NOMO-1 (cell line): ENCODE measurements around the gene RRBP1.
A peak's percentile ranks its signal among the peaks of the same experiment; 100 is the strongest.

Experiments used
- DNase-seq, 2 experiments: peaks; one replicate each; lab custom pipeline; 2025; ENCODE audit not compliant: unreplicated experiment in 2 of 2; lab: John Stamatoyannopoulos, UW

RRBP1 gene

DNA sequence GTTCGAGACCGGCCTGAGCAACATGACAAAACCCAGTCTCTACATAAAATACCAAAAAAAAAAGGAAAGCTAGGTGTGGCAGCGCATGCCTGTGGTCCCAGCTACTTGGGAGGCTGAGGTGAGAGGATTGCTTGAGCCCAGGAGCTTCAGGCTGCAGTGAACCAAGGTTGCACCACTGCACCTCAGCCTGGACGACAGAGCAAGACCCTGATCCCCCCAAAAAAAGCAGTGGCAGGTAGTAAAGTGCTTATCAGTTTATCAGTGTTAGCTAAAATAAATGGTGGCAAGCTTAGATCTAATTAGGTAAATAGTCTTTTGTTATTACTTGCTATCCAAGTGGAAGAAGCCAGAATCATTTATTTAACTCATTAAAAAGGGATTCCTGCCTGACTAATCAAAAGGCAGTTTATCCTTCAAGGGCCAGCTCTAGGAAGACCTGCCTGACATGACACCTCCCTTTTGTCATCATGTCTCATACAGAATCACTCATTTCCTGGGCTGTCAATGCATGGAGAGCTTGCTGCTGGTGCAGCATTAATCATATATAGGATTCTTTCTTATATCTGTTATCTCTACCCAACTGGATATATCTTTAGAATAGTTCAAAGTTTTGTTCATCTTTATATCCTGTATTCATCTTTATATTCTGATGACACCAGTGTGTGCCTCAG, 102.5 kb downstream of the RRBP1 start:
- no peak for DNase-seq

DNA sequence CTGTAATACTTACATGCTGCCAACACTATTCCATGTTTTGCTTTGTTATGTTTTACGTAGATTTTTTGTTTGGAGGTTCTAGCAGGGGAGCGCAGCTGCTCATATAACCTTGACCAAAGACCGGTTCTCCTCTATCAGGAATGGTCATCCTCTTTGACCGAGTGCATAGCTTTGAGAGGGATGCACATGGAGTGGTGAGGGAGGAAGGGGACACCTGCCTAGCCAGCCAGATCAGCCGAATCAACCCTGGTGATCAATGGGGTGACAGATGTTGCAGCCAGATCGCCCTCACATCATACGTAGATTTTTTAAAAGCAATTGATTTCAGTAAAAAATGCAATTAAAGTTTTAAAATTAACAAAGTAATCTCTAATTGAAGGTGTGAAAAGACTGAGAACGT, 105.8 kb downstream of the RRBP1 start:
- no peak for DNase-seq

DNA sequence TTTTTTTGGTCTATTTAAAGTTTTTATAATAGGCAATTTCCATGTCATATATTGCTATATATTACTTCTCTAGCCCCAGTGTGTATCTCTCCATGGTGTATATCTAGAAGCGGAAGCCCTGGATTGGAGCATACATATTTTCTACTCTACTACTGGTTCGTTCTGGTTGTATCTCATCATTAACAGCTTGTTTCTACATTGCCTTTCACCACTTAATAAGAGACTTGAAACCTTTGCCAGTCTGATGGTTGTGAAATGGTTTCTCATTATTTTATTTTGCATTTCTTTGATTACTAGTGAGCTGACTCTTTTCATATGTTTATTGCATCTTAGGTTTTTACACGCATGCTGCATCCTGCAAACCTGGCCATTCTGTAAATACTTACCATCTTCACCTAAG, 108.6 kb downstream of the RRBP1 start:
- no peak for DNase-seq

DNA sequence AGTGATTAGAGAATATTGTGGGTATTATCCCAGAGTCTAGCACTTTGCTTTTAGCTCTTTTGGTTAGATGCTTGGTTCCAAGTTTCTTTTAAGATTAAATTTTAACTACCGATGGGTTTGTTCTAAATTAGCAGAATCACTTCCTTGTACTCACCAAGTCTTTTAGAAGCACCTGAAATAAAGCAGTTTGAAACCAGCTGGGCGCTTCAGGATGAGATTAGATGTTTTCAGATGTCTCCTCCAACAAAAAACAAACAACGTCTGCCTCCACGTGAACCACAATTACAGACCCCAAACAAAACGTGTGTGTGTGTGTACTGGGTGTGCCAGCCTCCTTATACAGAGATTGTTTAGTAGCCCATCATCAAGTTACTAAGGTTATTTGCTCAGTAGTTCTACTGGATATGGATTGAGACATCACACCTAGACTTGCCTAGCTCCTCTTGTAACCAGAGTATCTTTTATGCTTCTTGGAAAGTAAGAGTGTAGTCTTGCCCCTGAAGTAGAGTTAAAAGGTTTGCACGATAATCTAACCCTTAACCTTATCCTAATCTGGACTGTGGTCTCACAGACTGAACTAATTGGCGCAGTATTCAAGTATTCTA, 109.9 kb downstream of the RRBP1 start:
- DNase-seq: no peak

DNA sequence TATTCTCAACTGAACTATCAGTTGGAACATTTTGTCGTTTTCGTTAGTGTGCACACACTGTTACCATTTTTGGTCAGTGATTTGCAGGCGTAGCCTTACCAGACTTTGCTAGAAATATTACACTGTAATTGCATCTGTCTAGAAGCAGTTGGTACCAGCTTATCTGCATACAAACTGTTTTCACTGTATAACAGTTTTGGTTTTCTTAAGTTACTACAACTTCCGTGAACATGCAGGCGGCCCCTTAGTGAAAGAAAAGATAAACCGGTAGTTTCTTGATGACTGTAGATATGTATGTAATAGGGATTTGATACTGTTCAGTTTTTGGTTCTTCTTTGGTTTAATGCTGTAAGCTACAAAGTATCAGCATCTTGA, 110.9 kb downstream of the RRBP1 start:
- no peak for DNase-seq

DNA sequence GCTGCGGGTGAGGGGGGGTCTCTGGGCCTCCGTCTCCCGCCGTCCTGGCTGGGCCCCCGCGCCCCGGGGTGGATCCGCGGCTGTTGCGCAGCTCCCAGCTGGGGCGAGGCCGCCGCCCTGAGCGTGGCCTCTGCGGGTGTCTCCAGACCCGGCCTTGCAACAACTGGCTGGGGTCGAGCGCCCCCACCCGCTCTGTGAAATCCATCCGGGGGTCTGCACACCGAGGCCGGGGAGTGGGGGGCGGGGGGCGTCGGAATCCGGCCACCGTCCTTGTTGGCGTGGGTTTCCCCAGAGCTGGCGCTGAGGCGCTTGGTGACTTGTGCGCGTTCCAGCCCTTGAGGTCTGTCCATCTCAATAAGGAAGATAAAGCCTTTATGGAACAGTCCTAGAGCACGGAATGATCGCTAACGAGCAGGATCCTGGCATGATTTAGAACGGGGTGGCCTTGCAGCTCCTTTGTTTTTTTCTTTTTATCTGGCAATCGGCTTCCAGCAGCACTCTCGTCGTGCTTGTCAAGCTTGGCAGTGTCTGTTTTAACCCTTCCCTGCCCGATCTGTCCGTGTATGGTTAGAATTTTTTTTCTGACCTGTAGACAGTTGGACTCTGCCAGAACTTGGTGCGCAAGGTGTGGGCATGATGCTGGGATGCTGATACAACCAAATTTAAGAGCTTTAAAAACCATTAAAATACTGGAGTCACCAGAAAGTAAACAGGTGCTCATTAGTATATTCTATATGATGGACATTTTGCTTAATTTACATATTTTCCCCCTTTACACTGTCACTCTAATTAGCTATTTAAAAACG, 111.5 kb downstream of the RRBP1 start:
- peak; percentile 23 to 26 for DNase-seq

DNA sequence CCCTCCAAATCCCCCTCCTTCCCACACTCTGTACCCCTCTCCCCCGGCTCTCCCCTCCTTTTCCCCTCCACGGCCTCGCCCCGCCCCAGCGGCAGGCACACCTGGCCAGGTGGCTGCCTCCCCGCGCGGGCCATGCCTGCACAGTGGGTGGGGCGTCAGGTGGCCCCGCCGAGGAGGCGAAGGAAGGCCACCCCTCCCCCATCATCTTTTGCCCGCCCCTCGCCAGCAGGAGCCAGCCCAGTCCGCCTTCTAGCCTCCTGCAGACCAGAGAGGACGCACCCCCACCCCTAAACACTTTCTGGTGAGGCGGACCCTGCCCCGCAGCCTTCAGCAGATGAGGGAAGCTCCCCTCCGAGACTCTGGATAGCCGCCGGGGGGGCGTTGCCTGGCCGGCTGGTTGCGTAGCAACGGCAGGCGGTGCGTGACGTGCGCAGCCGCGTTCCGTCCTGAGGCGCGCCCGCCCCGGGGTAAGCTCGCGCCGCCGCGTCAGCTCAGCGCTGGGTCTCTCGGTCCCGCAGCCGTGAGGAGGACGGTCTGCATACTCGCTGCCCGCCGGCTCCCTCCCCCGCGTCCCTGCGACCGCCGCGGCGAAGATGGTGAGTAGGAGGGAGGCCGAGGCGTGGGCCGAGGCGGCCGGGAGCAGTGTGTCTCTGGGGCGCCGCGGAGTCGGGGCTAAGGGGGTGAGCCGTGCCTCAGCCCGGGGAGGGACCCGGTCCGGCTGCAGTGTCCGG, 112.3 kb downstream of the RRBP1 start, which contains the start of gene DSTN:
DSTN (plus strand) TSS at position 460 of the 731 bp plus-strand sequence; CDS start at position 594, 134 bp downstream.
- DNase-seq: peak; percentile 67 to 69

DNA sequence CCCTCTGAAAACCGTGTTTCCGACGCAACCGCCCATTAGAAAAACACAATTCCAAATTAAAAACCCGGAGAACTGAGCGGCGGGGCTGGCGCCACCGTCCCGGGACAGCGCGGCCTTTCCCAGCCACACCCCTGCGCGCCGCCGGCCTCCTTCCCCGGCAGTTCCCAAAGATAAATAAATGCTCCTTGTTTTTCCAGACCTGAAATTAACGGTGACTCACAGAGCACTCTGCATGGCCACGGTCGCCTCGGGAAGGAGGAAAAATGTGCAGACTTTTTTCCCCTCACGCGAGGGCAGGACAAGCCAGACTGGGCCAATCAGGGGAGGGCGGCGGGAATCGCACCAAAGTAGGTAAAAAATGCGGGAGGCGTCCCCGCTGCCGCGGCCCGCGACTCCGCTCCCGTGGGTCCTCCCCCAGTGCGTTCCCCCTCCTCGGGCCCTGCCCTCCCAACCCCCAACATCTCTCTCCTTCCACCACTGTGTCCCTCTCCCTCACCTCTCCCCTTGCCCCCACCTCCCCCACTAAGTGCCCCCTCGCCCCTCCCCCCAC, 113.0 kb downstream of the RRBP1 start:
- DNase-seq: no peak

DNA sequence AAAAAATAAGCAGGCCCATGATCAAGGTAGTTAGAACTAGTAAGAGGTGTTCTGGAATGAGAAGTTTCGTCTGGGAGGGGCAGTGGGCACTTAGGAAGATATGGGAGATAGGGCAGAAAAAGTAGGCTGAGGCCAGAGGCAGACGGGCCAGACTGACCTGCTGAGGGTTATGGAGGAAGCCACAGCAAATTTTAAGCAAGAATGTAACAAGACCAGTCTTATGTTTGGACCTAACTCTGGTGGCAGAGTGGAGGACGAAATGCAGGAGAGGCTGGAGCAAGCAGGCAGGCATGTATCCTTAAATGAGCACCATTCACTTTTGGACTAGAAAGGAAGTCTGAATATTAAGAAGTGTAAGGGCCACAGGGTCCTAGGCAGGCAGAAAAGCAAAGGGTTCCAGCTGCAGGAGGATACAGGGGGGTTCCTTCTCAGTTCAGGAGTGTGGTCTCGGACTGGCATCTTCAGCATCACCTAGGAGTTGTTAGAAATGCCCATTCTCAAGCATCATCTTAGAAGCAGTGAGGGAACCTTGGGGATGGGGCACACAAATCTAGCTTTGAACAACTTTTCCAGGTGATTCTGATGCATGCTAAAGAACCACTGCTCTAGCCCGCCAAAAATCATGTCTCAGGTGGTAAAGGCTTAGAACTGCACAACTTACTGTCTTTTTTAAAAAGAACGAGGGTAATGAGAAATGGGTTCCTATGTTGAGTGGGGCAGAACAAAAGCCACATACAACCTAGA, 113.8 kb downstream of the RRBP1 start:
- DNase-seq: no peak

DNA sequence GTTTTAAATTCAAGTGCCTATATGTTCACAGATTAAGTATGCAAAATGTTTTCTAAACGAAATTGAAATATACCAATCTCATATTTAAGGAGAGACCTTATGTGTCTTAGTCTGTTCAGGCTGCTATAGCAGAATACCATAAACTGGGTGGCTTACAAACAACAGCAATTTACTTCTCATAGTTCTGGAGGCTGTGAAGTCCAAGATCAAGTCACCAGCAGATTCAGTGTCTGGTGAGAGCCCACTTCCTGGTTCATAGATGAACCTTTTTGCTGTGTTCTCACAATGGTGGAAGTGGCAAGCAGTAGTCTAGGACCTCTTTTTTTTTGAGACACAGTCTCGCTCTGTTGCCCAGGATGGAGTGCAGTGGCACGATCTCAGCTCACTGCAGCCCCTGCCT, 115.7 kb downstream of the RRBP1 start:
- DNase-seq: no peak

DNA sequence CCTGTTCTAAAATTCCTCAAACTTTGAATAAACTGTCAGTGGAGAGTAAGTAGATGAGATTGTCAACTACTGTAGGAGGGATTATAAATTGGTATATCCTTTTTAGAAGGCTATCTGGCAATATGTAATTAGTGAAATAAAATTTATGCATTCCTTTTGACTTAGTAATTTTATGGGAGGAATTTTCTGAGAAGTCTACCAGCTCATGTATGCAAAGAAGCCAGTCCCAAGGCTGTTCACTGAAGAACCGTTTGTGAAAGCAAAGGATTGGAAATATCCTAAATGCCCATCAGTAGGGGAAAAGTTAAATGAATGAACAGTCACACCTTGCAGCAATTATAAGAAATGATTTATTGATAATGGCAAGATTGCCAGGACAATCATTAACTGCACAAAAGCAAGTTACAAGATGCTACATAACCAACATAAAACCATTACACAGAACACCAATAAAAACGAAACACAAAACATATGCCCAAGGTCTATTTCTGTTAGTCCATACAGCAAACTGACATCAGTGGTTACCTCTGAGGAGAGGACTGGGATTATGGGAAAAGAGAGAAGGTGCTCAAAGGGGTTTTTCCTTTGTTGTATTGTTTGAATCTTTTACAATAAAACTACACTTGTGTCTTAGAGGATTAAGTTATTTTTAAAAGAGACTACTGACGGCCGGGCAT, 116.7 kb downstream of the RRBP1 start:
- DNase-seq: no peak
